ENCODE results near the gene SLC28A2. TPM values are rescaled to one million over a fixed set of nuclear protein-coding genes. Genes with fewer than 3 reads are reported as not detected.
A peak's percentile ranks its signal among the peaks of the same experiment; 100 is the strongest.

Gene SLC28A2
- total RNA-seq, 1 experiment from 2014 or later: not detected

DNA sequence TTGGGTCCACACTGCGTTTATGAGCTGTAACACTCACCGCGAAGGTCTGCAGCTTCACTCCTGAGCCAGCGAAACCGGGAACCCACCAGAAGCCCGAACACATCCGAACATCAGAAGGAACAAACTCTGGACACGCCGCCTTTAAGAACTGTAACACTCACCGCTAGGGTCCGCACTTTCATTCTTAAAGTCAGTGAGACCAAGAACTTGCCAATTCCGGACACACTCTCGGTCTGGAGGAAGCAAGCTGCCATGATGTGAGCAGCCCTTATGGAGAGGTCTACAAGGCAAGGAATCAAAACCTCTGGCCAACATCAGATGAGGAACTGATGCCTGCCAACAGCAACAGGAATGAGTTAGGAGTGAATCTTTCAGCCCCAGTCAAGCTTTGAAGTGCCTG lies 62.9 kb downstream of the SLC28A2 start:
- no peak for TF ChIP-seq EZH2 (IDR thresholded peaks at IDR 0.05; ENCODE audit: borderline replicate concordance, low read depth, low read length, poor library complexity, severe bottlenecking)
- TF ChIP-seq, protein P1, sequence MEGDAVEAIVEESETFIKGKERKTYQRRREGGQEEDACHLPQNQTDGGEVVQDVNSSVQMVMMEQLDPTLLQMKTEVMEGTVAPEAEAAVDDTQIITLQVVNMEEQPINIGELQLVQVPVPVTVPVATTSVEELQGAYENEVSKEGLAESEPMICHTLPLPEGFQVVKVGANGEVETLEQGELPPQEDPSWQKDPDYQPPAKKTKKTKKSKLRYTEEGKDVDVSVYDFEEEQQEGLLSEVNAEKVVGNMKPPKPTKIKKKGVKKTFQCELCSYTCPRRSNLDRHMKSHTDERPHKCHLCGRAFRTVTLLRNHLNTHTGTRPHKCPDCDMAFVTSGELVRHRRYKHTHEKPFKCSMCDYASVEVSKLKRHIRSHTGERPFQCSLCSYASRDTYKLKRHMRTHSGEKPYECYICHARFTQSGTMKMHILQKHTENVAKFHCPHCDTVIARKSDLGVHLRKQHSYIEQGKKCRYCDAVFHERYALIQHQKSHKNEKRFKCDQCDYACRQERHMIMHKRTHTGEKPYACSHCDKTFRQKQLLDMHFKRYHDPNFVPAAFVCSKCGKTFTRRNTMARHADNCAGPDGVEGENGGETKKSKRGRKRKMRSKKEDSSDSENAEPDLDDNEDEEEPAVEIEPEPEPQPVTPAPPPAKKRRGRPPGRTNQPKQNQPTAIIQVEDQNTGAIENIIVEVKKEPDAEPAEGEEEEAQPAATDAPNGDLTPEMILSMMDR (conservative IDR thresholded peaks at IDR 0.05; ENCODE audit: low read depth, low read length): peak; percentile 58
- Histone ChIP-seq H3K4me1 (ENCODE audit: insufficient read depth, low read length, poor library complexity, severe bottlenecking) (no peaks in the 10 kb centered on the region), H3K27ac (ENCODE audit: low read depth, low read length, poor library complexity, severe bottlenecking) (no peak overlapping the region), H3K27me3 (replicated peaks; ENCODE audit: insufficient read depth, low read depth, low read length, poor library complexity) (no peaks in the 10 kb centered on the region), H3K4me3 (ENCODE audit: low read depth, low read length, poor library complexity, severe bottlenecking) (no peak overlapping the region), H3K9me3 (ENCODE audit: low read depth, low read length, poor library complexity, severe bottlenecking) (no peaks in the 10 kb centered on the region), H3K36me3 (ENCODE audit: insufficient read depth, low read length, poor library complexity, severe bottlenecking) (no peaks in the 10 kb centered on the region)
- no TSS peak for BruUV-seq (replicated peaks)
- intact Hi-C loops (cut with micrococcal nuclease; ENCODE audit: unreplicated experiment): no loop called here
- CTCF ChIA-PET: interaction anchor here (0.5 to 1.1 kb wide), 4 partner anchors 13 to 238 kb away, joined by 3 to 10 read pairs (median 5); no protein-coding TSS in a partner anchor
- POLR2A ChIA-PET (ENCODE audit: low non-redundant PET): no interaction called here
- DNase-seq (ENCODE audit: low spot score): peak; percentile 72

DNA sequence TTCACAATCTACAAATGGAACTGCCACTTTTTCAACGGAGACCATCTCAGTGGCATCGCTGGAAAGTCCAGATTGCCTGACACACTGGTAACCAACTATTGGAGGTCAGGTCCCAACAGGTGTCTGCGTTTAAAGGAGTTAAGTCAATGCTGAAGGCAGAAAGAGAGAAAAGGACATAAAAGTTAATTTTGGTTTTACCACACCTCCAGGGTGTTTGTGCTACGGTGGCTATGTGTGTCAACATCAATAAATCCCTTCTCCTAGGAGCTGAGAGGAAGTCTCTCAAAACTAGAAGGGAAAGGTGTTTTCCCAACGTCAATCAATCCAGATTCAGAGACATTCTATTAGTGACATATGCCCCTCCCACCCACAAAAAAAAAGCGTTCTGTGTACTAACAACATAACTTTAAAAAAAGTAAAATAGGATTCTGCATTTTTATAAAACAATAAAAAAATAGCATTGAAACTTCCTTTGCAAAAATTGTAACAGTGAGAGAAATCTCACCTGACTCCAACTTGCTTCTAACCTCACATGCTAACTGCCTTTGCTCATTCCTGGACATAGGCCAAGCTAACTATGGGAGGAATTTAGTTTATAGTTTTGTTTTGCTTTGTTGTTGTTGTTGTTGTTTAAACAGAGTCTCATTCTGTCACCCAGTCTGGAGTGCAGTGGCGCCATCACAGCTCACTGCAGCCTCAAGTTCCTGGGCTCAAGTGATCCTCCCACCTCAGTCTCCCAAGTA lies 67.6 kb downstream of the SLC28A2 start:
- DNase-seq (ENCODE audit: low spot score): no peak
- TF ChIP-seq EZH2 (IDR thresholded peaks at IDR 0.05; ENCODE audit: borderline replicate concordance, low read depth, low read length, poor library complexity, severe bottlenecking): no peak
- TF ChIP-seq, protein P1 (conservative IDR thresholded peaks at IDR 0.05; ENCODE audit: low read depth, low read length): no peak
- POLR2A ChIA-PET (ENCODE audit: low non-redundant PET): no interaction called here
- intact Hi-C loops (cut with micrococcal nuclease; ENCODE audit: unreplicated experiment): no loop called here
- Histone ChIP-seq H3K27ac (ENCODE audit: low read depth, low read length, poor library complexity, severe bottlenecking) (no peak overlapping the region), H3K4me1 (ENCODE audit: insufficient read depth, low read length, poor library complexity, severe bottlenecking) (no peaks in the 10 kb centered on the region), H3K9me3 (ENCODE audit: low read depth, low read length, poor library complexity, severe bottlenecking) (no peaks in the 10 kb centered on the region), H3K4me3 (ENCODE audit: low read depth, low read length, poor library complexity, severe bottlenecking) (no peak overlapping the region), H3K36me3 (ENCODE audit: insufficient read depth, low read length, poor library complexity, severe bottlenecking) (no peaks in the 10 kb centered on the region), H3K27me3 (replicated peaks; ENCODE audit: insufficient read depth, low read depth, low read length, poor library complexity) (no peaks in the 10 kb centered on the region)
- no TSS peak for BruUV-seq (replicated peaks)
- CTCF ChIA-PET: no interaction called here

DNA sequence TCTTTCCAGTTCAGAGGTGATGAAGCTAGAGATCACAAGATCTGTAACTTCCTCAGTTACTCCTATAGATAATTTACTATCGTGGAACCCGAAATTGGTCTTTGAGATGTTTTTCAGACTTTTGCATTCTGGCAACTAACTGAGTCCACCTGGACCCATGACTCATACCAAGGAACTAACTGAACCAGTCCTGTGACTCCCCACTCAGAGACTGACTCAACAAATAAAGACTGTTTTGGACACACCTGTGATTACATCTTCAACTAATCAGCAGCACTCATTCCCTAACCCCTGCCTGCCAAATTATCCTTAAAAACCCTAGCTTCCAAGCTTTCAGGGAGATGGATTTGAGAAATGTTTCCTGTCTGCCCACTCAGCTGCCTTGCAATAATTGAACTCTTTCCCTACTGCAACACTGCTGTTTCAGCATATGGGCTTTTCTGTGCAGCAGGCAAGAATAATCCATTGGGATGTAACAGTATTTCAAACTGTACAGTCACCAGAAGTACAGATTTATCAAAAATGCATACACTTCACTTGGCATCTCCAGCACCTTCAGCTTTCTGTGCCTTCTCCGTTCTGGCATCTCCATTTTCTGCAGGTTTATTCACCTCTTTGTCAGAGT lies 68.7 kb downstream of the SLC28A2 start:
- H3K4me3 ChIP-seq (ENCODE audit: low read depth, low read length, poor library complexity, severe bottlenecking): no peak overlapping the region
- no peaks in the 10 kb centered on the region for H3K27me3 ChIP-seq (replicated peaks; ENCODE audit: insufficient read depth, low read depth, low read length, poor library complexity)
- H3K36me3 ChIP-seq (ENCODE audit: insufficient read depth, low read length, poor library complexity, severe bottlenecking): no peaks in the 10 kb centered on the region
- TF ChIP-seq EZH2 (IDR thresholded peaks at IDR 0.05; ENCODE audit: borderline replicate concordance, low read depth, low read length, poor library complexity, severe bottlenecking): no peak
- H3K9me3 ChIP-seq (ENCODE audit: low read depth, low read length, poor library complexity, severe bottlenecking): no peaks in the 10 kb centered on the region
- CTCF ChIA-PET: no interaction called here
- intact Hi-C loops (cut with micrococcal nuclease; ENCODE audit: unreplicated experiment): no loop called here
- DNase-seq (ENCODE audit: low spot score): no peak
- BruUV-seq (replicated peaks): no TSS peak
- POLR2A ChIA-PET (ENCODE audit: low non-redundant PET): no interaction called here
- no peak overlapping the region for H3K27ac ChIP-seq (ENCODE audit: low read depth, low read length, poor library complexity, severe bottlenecking)
- H3K4me1 ChIP-seq (ENCODE audit: insufficient read depth, low read length, poor library complexity, severe bottlenecking): no peaks in the 10 kb centered on the region
